Loucy (cell line): Measurements from ENCODE around the gene AFF1.

Source experiments
- H2AFZ ChIP-seq: fragments of 200-600 bp; sonication (generic); 2 replicates; pipeline ENCODE4 v1.6.0; 2016; ENCODE audit warnings: antibody characterized with exemption, mild to moderate bottlenecking, low read length, moderate library complexity
- H3F3A ChIP-seq: fragments of 200-600 bp; 2 replicates; pipeline ENCODE4 v1.6.0; 2016; ENCODE audit warnings: antibody characterized with exemption, low read depth, mild to moderate bottlenecking
- H3K27me3 ChIP-seq: fragments of 200-600 bp; sonication (generic); 2 replicates; pipeline ENCODE4 v1.6.1; 2014; ENCODE audit warnings: low read length, mild to moderate bottlenecking; ENCODE audit not compliant: insufficient read depth, poor library complexity, severe bottlenecking
- H3K36me3 ChIP-seq: fragments of 200-600 bp; sonication (generic); 2 replicates; pipeline ENCODE4 v1.6.1; 2016; ENCODE audit warnings: low read length; ENCODE audit not compliant: insufficient read depth
- H3K4me1 ChIP-seq: fragments of 200-600 bp; sonication (generic); 2 replicates; pipeline ENCODE4 v1.5.1; 2014; ENCODE audit warnings: low read length, mild to moderate bottlenecking; ENCODE audit not compliant: insufficient read depth, poor library complexity, severe bottlenecking
- H3K4me2 ChIP-seq: fragments of 200-600 bp; sonication (generic); 2 replicates; pipeline ENCODE4 v1.6.0; 2014; ENCODE audit warnings: antibody characterized with exemption, low read length, low read depth, mild to moderate bottlenecking; ENCODE audit not compliant: poor library complexity, severe bottlenecking
- H3K4me3 ChIP-seq: fragments of 200-600 bp; sonication (generic); 2 replicates; pipeline ENCODE4 v1.5.1; 2014; ENCODE audit warnings: low read length, mild to moderate bottlenecking, mixed read lengths; ENCODE audit not compliant: poor library complexity, severe bottlenecking
- H3K79me2 ChIP-seq: fragments of 200-600 bp; sonication (generic); 2 replicates; pipeline ENCODE4 v1.6.1; 2014; ENCODE audit warnings: low read length; ENCODE audit not compliant: insufficient read depth
- H3K9ac ChIP-seq: fragments of 200-600 bp; sonication (generic); 2 replicates; pipeline ENCODE4 v1.6.0; 2014; ENCODE audit warnings: mild to moderate bottlenecking, low read depth, low read length, moderate library complexity; ENCODE audit not compliant: poor library complexity, severe bottlenecking
- H3K9me2 ChIP-seq: fragments of 200-600 bp; sonication (generic); replicated peaks from 2 replicates; pipeline ENCODE4 v1.6.1; 2016; ENCODE audit warnings: low read depth, low read length, mixed read lengths
- H3K9me3 ChIP-seq: fragments of 200-600 bp; sonication (generic); 2 replicates; pipeline ENCODE4 v1.6.1; 2014; ENCODE audit warnings: mild to moderate bottlenecking, antibody characterized with exemption, low read length, low read depth; ENCODE audit not compliant: insufficient read depth
- H4K20me1 ChIP-seq: fragments of 200-600 bp; sonication (generic); 2 replicates; pipeline ENCODE4 v1.6.0; 2014; ENCODE audit warnings: antibody characterized with exemption, low read length, mild to moderate bottlenecking; ENCODE audit not compliant: insufficient read depth, poor library complexity, severe bottlenecking
- EZH2phosphoT487 ChIP-seq: fragments of 200-600 bp; IDR thresholded peaks from 2 replicates; pipeline ENCODE4 v1.6.1; 2018; ENCODE audit warnings: antibody characterized with exemption, mild to moderate bottlenecking, moderate library complexity, borderline replicate concordance
- TF ChIP-seq, protein P1 (sequence below): fragments of 200-600 bp; sonication (generic); conservative IDR thresholded peaks from 2 replicates; pipeline ENCODE4 v1.5.1; 2014; ENCODE audit warnings: mild to moderate bottlenecking, antibody characterized with exemption, low read length

Gene AFF1

GRCh38 chr4:87152310-87153041 lies 217.7 kb downstream of the AFF1 start:
- Histone ChIP-seq H3K9me2 (no peaks in the 10 kb centered on the region), H2AFZ (no peak overlapping the region), H3K27me3 (no peaks in the 10 kb centered on the region), H3K4me3 (no peak overlapping the region), H3K4me2 (no peak overlapping the region), H3K79me2 (no peaks in the 10 kb centered on the region), H3F3A (no peaks in the 10 kb centered on the region), H3K4me1 (no peaks in the 10 kb centered on the region), H3K9me3 (no peaks in the 10 kb centered on the region), H4K20me1 (no peaks in the 10 kb centered on the region), H3K36me3 (no peaks in the 10 kb centered on the region), H3K9ac (no peak overlapping the region)
- TF ChIP-seq, protein P1, sequence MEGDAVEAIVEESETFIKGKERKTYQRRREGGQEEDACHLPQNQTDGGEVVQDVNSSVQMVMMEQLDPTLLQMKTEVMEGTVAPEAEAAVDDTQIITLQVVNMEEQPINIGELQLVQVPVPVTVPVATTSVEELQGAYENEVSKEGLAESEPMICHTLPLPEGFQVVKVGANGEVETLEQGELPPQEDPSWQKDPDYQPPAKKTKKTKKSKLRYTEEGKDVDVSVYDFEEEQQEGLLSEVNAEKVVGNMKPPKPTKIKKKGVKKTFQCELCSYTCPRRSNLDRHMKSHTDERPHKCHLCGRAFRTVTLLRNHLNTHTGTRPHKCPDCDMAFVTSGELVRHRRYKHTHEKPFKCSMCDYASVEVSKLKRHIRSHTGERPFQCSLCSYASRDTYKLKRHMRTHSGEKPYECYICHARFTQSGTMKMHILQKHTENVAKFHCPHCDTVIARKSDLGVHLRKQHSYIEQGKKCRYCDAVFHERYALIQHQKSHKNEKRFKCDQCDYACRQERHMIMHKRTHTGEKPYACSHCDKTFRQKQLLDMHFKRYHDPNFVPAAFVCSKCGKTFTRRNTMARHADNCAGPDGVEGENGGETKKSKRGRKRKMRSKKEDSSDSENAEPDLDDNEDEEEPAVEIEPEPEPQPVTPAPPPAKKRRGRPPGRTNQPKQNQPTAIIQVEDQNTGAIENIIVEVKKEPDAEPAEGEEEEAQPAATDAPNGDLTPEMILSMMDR, result no peak
- TF ChIP-seq EZH2phosphoT487, result no peak

- no peak overlapping the region for H3K4me3 ChIP-seq
- H3K36me3 ChIP-seq, result no peaks in the 10 kb centered on the region
- H4K20me1 ChIP-seq, result no peaks in the 10 kb centered on the region
- H3K4me1 ChIP-seq, result no peaks in the 10 kb centered on the region
- no peak overlapping the region for H3K9ac ChIP-seq
- no peaks in the 10 kb centered on the region for H3K27me3 ChIP-seq
- no peaks in the 10 kb centered on the region for H3K79me2 ChIP-seq
- TF ChIP-seq, protein P1, result no peak
- no peak for TF ChIP-seq EZH2phosphoT487
- no peak overlapping the region for H2AFZ ChIP-seq
- H3F3A ChIP-seq, result no peaks in the 10 kb centered on the region
- no peak overlapping the region for H3K4me2 ChIP-seq
- H3K9me3 ChIP-seq, result no peaks in the 10 kb centered on the region
- no peaks in the 10 kb centered on the region for H3K9me2 ChIP-seq
Observed at GRCh38 chr4:87153078-87153870, 218.5 kb downstream of the AFF1 start.

- no peaks in the 10 kb centered on the region for H4K20me1 ChIP-seq
- no peaks in the 10 kb centered on the region for H3K79me2 ChIP-seq
- H3K9me3 ChIP-seq, result no peaks in the 10 kb centered on the region
- H3K9ac ChIP-seq, result no peak overlapping the region
- no peak overlapping the region for H3K4me3 ChIP-seq
- H2AFZ ChIP-seq, result no peak overlapping the region
- no peak for TF ChIP-seq EZH2phosphoT487
- TF ChIP-seq, protein P1, result no peak
- H3K36me3 ChIP-seq, result peaks cover 48% of the 10 kb centered on the region; the same call in 1 of the 2 replicates
- H3K4me2 ChIP-seq, result no peak overlapping the region
- H3K4me1 ChIP-seq, result no peaks in the 10 kb centered on the region
- H3K27me3 ChIP-seq, result no peaks in the 10 kb centered on the region
- H3F3A ChIP-seq, result no peaks in the 10 kb centered on the region
- no peaks in the 10 kb centered on the region for H3K9me2 ChIP-seq
Observed at GRCh38 chr4:87165892-87166291, 231.1 kb downstream of the AFF1 start.
